Activated naive CD8-positive, alpha-beta T cell treated with anti-CD3 and anti-CD28 coated beads, Interleukin-2, amount 50 U/mL, for 16 hours (primary cell): ENCODE data around the gene DOCK6.

ENCODE experiments used
- DNase-seq: peaks from one replicate; pipeline ENCODE4 v3.0.0-alpha.2; 2020; ENCODE audit warnings: low read depth, low spot score

The DOCK6 gene

DNA sequence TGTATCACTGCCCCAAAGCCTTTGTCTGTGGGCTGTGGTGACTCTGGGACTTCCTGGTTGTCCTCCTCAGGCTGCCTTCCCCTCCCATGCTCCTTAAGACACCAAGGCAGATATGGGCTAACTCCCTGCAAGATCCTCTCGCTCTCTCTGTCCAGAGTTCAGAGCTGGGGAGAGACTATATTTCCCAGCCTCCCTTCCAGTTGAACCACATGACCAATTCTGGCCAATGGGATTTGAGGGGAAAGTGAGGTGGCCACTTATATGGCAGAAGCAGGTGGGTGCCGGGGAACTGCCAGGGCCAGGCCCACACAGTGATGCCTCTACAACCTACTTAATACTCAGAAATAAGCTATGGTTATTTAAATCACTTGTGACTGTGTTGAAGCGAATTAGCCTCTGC lies 39.1 kb downstream of the DOCK6 start:
- no peak for DNase-seq

DNA sequence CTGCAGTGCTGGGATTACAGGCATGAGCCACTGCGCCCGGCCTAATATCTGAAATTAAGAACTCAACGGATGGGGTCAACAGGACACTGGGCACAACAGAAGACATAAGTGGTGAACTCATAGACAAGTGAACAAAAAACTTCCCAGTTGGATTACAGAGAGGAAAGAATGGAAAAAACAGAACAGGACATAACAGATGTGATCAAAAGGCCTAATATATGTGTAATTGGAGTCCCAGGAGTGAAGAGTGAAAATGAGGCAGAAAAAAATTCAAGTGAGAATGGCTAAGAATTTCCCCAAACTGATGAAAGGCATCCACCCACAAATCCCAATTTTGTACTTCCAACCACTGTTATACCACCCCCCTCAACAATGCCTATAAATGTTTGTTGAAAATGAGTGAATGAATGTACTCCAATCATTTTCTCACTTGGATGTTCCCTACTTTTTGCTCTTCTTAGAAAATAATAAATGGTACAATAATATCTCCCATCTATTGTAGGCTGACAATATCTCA lies 41.2 kb downstream of the DOCK6 start:
- DNase-seq: no peak

DNA sequence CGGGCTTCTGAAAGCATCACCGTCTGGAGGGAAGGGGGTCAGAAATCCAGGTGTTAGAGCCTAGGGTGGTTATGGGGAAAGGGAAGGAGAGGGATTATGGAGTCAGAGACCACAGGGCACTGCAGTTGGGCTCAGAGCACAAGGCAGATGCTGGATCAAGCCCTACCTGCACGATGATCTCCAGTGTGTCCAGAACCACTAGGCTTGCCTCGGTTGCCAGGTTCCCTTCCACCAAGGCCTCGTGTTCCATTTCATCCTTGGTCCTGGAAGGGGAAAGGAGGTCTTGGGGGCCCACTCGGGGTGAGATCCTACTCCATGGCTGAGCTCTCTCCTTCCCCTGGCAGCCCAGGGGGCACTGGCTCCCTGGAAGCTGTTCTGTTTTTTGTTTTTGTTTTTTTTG lies 47.9 kb downstream of the DOCK6 start:
- DNase-seq: no peak

DNA sequence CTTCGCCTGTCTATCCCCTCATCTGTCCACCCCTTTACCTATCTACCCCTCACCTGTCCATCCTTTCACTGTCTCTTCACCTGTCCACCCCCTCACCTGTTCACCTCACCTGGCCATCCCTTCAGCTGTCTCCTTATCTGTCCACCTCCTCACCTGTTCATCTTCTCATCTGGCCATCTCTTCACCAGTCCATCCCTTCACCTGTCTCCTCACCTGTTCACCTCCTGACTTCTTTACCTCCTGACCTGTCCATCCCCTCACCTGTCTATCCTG lies 51.7 kb downstream of the DOCK6 start:
- no peak for DNase-seq

DNA sequence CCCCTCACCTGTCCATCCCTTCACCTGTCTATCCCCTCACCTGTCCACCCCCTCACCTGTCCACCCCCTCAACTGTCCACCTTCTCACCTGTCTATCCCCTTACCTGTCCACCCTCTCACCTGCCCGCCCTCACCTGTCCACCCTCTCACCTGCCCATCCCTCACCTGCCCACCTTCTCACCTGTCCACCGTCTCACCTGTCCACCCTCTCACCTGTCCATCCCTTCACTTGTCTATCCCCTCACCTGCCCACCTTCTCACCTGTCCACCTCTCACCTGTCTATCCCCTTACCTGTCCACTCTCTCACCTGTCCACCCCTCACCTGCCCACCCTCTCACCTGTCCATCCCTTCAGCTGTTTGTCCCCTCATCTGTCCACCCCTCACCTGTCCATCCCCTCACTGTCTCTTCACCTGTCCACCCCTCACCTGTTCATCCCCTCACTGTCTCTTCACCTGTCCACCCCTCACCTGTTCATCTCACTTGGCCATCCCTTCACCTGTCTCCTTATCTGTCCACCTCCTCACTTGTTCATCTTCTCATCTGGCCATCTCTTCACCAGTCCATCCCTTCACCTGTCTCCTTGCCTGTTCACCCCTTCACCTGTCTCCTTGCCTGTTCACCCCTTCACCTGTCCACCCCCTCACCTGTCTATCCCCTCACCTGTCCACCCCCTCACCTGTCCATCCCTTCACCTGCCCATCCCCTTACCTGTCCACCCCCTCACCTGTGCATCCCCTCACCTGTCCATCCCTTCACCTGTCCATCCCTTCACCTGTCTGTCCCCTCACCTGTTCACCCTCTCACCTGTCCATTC lies 52.3 kb downstream of the DOCK6 start:
- DNase-seq: no peak

DNA sequence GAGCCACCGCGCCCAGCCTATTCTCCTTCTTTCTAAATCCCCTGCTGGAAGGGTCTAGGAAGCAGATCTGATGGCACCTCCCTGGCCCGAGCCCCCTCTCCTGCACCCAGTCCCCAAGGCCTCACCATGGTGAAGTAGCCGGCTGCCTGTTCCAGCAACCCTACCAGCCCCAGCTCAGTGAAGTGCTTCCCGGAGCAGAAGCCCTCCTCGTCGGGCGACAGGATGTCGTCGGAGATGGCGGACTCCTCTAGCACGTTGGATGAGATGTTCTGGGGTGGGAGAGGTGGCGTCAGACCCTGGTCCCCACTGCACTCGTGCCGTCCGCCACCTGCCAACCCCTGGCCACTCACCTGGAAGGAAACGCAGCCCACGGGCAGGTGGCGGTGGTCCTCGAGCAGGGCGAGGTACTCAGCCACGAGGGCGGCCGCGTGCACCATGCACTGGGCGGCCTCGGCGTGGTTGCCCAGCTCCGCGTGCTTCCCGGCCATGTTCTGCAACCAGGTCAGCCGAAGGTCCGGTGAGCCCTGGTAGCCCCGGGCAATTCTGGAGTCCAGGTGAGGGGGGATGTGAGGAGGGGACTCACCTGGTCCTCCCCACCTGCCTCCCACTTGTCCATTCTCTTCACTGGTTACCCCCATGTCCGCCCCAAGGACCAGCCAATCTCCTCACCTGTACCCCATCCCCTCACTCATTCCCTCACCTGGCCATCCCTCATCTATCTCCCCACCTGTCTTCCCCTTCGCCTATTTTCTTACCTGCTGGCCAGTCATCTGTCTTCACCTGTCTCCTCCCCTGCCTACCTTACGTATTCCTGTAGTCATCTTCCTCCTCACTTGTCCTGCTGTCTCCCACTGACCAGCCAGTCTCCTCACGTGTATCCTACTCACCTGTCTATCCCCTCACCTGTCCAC lies 53.5 kb downstream of the DOCK6 start:
- DNase-seq: no peak

DNA sequence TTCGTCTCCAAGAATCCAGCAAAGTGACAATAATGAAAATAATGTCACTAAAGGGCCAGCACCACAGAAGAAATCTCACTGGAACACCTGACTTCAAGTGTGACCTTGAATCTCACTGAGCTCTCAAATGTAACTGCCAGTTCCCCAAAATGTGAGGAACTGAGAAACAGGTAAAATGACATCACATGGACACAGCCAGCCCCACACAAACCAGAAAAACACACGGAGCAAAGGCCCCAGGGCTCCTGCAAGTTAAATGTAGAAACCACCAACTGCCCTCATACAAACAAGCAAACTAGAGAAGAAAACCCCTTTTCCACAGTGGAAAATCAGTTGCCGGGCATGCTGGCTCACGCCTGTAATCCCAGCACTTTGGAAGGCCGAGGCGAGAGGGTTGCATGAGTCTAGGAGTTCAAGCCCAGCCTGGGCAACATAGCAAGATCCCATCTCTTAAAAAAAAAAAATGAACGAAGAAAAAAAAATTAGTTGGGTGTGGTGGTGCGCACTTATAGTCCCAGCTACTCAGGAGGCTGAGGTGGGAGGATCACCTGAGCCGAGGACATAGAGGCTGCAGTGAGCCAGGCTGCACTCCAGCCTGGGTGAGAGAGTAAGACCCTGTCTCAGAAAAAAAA lies 56.3 kb downstream of the DOCK6 start:
- no peak for DNase-seq

DNA sequence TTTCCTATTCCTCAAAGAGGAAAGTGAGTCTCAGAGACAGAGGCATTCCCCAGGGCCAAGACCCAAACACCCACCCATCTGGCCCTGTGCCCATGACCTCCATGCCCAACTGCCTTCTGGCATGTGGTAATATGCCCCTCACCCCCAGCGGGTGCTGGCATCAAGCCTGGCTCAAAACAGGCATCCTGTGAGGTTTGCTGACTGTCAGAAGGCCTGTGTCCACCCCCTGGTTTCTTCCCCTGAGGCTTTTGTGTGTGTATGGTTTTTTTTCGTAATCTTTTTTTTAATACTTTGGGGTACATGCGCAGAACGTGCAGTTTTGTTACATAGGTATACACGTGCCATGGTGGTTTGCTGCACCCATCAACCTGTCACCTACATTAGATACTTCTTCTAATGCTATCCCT lies 57.4 kb downstream of the DOCK6 start:
- no peak for DNase-seq

DNA sequence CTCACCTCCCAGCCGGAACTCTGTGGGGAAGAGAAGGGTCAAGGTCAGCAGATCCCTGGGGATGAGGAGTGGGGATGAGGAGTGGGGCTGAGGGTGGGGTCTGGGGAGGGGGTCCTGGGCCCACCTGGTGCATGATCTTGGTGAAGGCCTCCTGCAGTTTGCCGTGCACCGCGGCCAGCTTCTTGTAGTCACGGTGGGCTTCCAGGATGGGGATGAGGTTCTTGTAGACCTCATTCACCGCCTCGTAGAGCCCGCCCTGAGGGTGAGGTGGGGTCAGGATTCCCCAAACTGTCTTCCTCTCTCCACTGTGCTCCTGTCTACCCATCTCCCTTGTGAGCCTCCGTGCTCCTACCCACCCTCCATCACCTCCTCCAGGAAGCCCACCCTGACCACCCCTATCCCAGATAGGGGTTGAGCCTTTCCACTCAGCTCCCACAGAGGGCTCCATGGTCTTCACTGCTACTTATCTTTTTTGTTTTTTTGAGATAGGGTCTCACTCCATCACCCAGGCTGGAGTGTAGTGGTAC lies 58.2 kb downstream of the DOCK6 start:
- DNase-seq: no peak

DNA sequence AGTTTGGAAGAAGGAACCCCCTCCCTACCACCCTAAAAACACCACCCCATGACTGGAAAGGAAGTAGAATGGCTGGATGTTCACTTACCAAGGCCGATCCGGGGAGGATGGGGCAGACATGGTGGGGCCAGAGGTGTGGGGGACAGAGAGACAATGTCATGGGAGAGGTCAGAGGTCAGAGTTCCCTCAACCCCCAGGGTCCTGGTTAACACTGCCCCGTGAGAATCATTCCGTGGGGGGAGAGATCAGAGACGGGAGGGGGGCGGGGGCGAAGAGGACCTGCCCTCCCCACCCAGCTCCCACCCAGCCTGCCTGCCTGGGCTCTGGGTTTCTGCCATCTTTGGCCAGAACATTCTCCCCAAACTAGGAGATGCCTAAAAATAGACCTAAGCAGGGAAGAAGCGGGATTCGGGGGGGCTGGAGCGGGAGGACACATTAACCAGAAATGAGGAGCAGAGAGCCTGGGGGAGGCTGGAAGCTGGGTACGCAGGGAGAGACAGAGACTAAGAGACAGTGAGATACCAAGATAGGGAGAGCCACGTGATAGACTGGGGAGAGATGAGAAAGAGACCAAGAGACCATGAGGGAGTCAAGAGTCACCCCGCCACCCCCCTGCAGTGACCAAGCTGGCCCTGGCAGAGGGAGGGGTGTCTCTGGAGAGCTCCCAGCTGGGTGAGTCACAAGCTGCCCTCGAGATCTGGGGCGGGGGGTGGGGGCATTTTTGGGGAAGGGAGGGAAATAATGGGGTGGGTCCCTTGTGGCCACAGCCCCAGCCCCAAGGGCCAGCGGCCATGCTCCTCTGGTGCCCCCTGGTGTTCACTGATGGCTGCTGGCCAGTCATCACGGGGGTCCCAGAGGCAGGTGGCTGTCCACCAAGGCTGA lies 58.9 kb downstream of the DOCK6 start:
- DNase-seq: no peak

DNA sequence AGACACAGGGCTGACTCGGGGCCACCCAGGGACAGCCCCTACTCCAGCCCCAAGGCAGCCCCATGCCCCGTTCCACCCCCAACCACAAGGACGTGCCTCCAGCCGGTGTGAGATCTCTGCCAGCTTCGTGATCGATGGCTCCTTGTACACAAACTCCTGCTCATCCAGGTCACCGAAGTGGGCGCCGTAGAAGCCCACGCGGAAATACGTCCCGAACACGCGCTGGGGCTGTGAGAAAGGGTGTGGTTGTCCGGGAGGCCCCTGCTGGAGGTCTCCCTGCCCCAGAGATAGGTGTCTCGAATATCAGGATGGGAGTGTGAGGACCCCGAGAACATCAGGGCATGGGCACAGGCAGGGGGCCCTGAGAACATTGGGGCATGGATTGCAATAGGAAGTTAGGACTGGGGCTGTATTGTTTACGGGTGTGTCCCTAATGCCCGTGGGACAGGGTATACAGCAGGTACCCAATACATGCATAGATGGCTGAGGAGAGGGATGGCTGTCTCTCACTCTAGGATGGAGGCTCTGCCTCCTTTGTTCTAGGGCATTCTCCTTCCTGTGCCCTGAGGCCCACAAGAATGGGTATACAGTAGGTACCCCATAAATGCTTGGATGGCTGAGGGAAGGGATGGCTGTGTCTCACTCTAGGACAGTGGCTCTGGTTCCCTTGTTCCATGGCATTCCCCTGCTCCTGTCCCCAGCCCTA lies 59.7 kb downstream of the DOCK6 start:
- no peak for DNase-seq

DNA sequence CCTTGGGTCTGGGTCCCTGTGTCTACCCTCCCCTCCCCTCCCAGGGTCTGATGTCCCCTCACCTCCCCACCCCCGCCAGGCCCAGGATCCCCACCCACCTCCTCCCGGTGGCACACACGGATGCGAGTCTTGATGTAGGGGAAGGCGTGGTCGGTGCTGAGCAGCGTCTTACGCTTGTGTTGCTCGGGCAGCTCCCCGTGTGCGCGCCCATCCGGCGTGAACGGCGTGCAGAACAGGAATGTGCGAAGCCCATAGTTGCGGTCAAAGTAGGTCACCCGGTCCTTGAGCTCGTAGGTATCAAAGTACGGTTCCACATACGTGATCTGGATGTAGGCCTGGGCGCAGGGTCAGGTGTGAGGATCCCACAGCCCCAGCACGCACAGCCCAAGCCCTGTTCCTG lies 60.5 kb downstream of the DOCK6 start:
- DNase-seq: no peak

DNA sequence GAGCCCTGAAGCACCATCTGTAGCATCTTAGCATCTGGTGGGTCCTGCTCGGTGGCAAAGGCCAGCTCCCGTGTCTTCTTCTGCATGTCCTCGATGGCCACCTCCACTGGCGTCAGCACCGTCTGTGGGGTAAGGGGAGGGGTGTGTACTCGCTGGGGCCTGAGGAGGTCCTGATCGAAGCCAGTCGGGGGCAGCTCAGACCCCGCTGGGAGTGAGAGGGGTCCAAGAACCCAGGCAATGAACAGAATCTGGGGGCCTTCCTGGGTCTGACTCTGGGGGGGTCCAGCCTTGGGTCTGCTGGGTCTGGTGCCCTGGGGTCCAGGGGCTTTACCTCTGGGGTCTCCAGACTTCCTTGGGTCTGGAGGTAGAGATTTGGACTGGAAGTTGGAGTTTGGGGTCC lies 61.4 kb downstream of the DOCK6 start:
- DNase-seq: no peak

DNA sequence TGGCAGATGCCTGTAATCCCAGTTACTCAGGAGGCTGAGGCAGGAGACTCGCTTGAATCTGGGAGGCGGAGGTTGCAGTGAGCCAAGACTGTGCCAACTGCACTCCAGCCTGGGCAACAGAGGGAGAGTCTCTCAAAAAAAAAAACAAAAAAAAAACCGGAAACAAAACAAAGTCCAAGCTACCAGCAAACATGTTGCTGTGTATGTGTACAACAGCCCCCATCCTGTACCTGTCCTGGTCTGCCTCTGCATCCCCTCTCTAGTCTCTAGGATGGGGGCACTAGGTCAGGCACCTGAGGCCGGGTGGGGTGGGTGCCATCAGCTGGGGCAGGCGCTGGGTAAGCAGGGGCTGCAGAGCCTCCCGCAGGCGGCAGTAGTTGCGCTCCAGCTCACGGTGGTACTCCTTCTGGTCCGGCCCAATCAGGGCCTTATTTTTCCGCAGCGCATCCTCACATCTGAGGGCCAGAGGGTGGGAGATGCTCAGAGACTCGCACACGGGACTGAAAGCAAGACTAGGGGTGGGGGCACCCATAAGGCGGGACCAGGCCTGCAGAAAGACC lies 62.2 kb downstream of the DOCK6 start:
- DNase-seq: no peak

DNA sequence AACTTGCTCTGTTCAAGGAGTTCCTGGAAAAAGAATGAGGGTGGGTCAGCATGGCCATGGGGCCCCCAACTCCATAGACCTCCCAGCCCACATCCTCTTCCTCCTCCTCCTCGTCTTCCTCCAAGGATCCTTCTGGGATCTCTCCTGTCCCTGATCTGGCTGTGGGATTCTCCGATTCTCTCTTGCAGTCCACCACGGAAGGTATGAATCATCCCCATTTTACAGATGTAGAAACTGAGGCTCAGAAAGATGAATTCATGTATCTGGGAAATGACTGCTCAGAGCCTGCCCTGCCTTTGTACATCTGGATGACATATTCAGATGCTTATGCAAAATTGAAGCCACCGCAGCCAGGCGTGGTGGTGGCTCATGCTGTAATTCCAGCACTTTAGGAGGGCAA lies 62.8 kb downstream of the DOCK6 start:
- DNase-seq: no peak

DNA sequence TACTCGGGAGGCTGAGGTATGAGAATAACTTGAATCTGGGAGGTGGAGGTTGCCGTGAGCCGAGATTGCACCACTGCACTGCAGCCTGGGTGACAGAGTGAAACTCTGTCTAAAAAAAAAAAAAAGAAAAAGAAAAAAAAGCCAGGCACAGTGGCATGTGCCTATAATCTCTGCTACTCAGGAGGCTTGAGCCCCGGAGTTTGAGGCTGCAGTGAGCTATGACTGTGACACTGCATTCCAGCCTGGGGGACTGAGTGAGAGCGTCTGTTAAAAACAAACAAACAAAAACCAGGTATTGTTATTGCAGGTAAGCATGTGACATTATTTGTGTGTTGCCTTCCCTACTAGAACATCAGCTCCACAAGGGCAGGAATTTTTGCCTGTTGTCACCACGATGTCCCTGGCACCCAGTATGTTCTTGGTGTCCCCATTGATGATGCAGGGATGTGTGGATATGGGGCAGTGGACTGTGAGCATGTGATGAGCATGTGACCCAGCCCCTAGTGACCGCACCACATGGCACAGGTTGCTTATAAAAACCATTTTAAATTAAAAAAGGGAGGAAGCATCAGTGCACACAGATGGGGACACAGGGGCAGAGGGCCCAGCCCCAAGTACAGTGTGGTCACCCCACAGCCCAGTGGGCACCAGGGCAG lies 63.4 kb downstream of the DOCK6 start:
- DNase-seq: no peak

DNA sequence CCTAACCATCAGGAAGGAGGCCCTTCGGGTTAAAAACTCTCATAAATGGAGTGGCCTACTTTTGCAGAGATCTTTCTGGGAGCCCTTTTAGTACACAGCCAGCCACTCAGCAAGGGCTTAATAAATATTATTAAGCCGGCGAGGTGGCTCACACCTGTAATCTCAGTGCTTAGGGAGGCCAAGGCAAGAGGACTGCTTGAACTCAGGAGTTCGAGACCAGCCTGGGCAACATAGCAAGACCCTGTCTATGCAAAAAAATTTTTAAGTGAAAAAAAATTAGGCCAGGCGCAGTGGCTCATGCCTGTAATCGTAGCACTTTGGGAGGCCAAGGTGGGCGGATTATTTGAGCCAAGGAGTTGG lies 64.2 kb downstream of the DOCK6 start:
- no peak for DNase-seq

DNA sequence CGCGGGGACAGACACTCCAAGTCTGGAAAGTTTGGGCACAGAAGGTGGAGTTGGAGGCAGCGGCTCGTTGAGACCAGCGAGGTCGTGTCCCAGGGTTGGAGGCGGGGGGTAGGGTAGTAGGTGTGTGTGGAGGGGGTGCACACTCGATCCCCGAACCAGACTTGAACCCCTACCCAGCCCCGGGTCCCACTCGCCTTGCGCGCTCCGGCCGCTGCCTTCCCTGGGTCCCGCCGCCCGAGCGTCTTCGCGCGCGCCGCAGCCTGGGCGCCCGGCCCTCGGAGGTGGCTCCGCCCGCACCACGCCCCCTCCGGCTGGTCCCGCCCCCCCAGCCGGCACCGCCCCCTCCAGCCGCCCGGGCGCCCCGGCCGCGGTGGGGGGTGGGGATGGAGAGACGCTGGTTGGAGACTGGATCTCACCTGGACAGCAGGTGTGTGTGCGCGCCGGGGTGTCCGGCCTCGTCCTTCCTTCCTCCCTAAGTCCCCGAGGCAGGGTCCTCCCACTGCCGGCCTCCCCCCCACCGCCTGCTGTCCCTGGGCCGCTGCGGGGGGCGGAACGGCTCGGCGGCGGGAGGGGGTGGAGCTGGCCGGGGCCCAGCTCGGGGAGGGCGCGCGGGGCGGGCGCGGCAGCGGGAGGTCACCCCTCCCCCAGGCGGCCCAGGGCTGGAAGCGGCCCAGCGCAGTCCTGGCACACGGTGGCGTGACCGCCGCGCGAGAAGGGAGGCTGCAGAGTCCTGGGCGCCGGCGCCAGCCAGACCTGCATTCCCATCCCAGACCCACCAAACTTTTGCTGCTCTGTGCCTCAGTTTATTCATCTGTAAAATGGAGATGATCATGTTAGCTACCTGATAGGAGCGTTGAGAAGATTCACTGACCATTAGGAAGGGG lies 64.8 kb downstream of the DOCK6 start, which contains the start of gene KANK2:
Gene KANK2, minus strand, starts transcription at position 255 of the 884 bp plus-strand sequence. CDS start 3,034 bp downstream, outside the sequence.
- DNase-seq: peak; percentile 37
